ENCODE results near the gene CBLIF.

CBLIF gene

GRCh38 chr11:59813364-59813763, 31.9 kb downstream of the CBLIF start:
- H3K9me3 ChIP-seq (ENCODE audit: control insufficient read depth, low read length), result no peaks in the 10 kb centered on the region
- peaks cover 11% of the 10 kb centered on the region for H3K4me1 ChIP-seq (ENCODE audit: control insufficient read depth, insufficient read depth, low read length)
- no peaks in the 10 kb centered on the region for H3K36me3 ChIP-seq (ENCODE audit: control insufficient read depth, insufficient read depth, low read length, severe bottlenecking)
- H3K27me3 ChIP-seq (replicated peaks; ENCODE audit: control insufficient read depth, insufficient read depth, low read length), result no peaks in the 10 kb centered on the region
- DNase-seq (ENCODE audit: low read depth), result no peak
- no peak overlapping the region for H3K9ac ChIP-seq (ENCODE audit: low read length)
- no peak overlapping the region for H3K4me3 ChIP-seq (ENCODE audit: low read length)

DNA sequence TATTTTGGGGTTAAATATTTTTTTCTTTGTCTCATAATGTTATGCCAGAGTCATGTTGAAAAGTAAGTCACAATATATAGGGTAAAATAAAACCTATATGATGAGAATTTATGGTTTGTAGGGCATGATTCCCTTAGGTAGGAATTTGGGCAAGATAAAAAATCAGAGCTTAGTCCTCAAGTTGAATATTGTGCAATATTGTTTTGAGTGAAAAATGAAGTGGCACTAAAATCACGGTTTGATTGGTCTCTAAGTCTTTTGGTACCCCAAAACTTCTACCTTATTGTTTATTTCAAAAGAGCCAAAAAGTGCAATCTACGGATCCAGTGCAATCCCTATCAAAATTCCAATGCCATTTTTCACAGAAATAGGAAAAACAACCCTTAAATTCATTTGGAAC, 33.1 kb downstream of the CBLIF start:
- Histone ChIP-seq H3K36me3 (ENCODE audit: control insufficient read depth, insufficient read depth, low read length, severe bottlenecking) (peaks cover 11% of the 10 kb centered on the region), H3K4me1 (ENCODE audit: control insufficient read depth, insufficient read depth, low read length) (peaks cover 11% of the 10 kb centered on the region), H3K9me3 (ENCODE audit: control insufficient read depth, low read length) (no peaks in the 10 kb centered on the region), H3K9ac (ENCODE audit: low read length) (no peak overlapping the region), H3K27me3 (replicated peaks; ENCODE audit: control insufficient read depth, insufficient read depth, low read length) (no peaks in the 10 kb centered on the region), H3K4me3 (ENCODE audit: low read length) (no peak overlapping the region)
- no peak for DNase-seq (ENCODE audit: low read depth)

GRCh38 chr11:59810911-59811259, 34.4 kb downstream of the CBLIF start:
- Histone ChIP-seq H3K36me3 (ENCODE audit: control insufficient read depth, insufficient read depth, low read length, severe bottlenecking) (peaks cover 24% of the 10 kb centered on the region), H3K27me3 (replicated peaks; ENCODE audit: control insufficient read depth, insufficient read depth, low read length) (no peaks in the 10 kb centered on the region), H3K4me3 (ENCODE audit: low read length) (peak overlapping the region; percentile 89), H3K9me3 (ENCODE audit: control insufficient read depth, low read length) (no peaks in the 10 kb centered on the region), H3K4me1 (ENCODE audit: control insufficient read depth, insufficient read depth, low read length) (peaks cover 11% of the 10 kb centered on the region), H3K9ac (ENCODE audit: low read length) (peak overlapping the region; percentile 91)
- DNase-seq (ENCODE audit: low read depth), result no peak

DNA sequence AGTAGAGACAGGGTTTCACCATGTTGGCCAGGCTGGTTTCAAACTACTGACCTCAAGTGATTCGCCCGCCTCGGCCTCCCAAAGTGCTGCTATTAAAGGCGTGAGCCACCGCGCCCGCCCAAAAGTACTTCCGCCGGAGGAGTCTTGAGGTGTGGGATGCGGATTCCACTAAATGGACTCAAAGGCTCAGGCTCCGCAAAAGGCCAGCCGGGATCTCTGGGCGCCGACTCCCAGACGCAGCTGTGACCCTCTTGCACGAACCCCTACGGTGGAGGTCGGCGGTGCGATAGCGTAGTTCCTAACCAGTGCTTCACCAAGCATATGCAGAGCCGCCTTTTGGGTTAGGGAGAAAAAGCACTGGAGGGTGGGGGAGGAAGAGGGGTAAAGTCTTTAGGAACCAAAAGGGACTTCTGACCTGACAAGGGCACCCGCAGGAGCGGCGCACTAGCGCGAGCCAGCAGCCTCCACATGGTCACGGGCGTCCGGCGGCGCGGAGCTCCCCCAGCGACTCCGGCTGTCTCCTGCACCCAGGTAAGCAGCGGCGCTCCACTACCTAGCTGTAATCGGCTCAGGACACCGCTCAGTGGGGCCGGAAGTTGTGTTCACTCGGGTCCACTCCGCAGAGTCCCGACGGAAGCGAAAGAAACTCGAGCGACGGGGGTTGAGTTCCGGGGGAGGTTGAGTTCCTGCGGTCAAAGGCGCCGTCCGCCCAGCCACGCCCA, 34.9 kb downstream of the CBLIF start, which contains the start of gene MRPL16:
Gene MRPL16 (minus strand): TSS at position 590 of the 722 bp plus-strand sequence. CDS start 120 bp downstream, at position 470.
- H3K27me3 ChIP-seq (replicated peaks; ENCODE audit: control insufficient read depth, insufficient read depth, low read length), result no peaks in the 10 kb centered on the region
- no peaks in the 10 kb centered on the region for H3K9me3 ChIP-seq (ENCODE audit: control insufficient read depth, low read length)
- peak within 1 kb of the TSS; percentile 91 for H3K9ac ChIP-seq (ENCODE audit: low read length)
- peaks cover 30% of the 10 kb centered on the region for H3K36me3 ChIP-seq (ENCODE audit: control insufficient read depth, insufficient read depth, low read length, severe bottlenecking)
- peaks cover 11% of the 10 kb centered on the region for H3K4me1 ChIP-seq (ENCODE audit: control insufficient read depth, insufficient read depth, low read length)
- DNase-seq (ENCODE audit: low read depth), result peak; percentile 95
- H3K4me3 ChIP-seq (ENCODE audit: low read length), result peak within 1 kb of the TSS; percentile 89

DNA sequence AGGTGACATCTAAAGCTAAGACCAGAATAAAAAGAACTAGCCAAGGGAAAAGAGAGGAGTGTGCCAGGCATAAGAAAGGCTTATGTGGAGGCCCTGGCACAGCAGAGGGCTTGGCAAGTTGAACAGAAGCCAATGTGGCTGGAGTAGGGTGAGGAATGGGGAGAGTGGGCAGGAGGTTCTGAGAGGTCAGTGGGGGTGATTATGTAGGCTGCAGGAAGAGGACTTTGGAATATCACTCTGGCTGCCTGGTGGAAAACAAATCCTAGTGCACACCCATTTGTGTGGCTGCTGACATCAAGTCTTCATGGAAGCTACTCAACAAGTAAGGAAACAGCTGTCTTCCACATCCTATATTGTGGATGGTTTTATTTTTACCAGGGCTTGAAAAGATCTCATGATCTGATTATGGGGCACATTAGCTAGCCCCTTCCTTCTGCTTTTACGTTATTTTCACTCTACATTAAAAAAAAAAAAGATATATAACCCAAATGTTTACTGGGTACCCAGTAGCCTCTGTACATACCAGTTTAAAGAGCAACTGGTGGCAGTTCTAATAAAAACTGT, 38.2 kb downstream of the CBLIF start:
- no peak for DNase-seq (ENCODE audit: low read depth)
- H3K27me3 ChIP-seq (replicated peaks; ENCODE audit: control insufficient read depth, insufficient read depth, low read length), result no peaks in the 10 kb centered on the region
- no peaks in the 10 kb centered on the region for H3K9me3 ChIP-seq (ENCODE audit: control insufficient read depth, low read length)
- H3K4me1 ChIP-seq (ENCODE audit: control insufficient read depth, insufficient read depth, low read length), result peaks cover 14% of the 10 kb centered on the region
- no peak overlapping the region for H3K9ac ChIP-seq (ENCODE audit: low read length)
- H3K4me3 ChIP-seq (ENCODE audit: low read length), result no peak overlapping the region
- peaks cover 43% of the 10 kb centered on the region for H3K36me3 ChIP-seq (ENCODE audit: control insufficient read depth, insufficient read depth, low read length, severe bottlenecking)

- Histone ChIP-seq H3K4me1 (ENCODE audit: control insufficient read depth, insufficient read depth, low read length) (peaks cover 5% of the 10 kb centered on the region), H3K9ac (ENCODE audit: low read length) (no peak overlapping the region), H3K4me3 (ENCODE audit: low read length) (no peak overlapping the region), H3K36me3 (ENCODE audit: control insufficient read depth, insufficient read depth, low read length, severe bottlenecking) (peaks cover 47% of the 10 kb centered on the region), H3K9me3 (ENCODE audit: control insufficient read depth, low read length) (no peaks in the 10 kb centered on the region), H3K27me3 (replicated peaks; ENCODE audit: control insufficient read depth, insufficient read depth, low read length) (no peaks in the 10 kb centered on the region)
- DNase-seq (ENCODE audit: low read depth), result no peak
Measured at GRCh38 chr11:59804061-59804460, 41.2 kb downstream of the CBLIF start.

- peak; percentile 86 for DNase-seq (ENCODE audit: low read depth)
- H3K9me3 ChIP-seq (ENCODE audit: control insufficient read depth, low read length), result no peaks in the 10 kb centered on the region
- peaks cover 5% of the 10 kb centered on the region for H3K4me1 ChIP-seq (ENCODE audit: control insufficient read depth, insufficient read depth, low read length)
- H3K4me3 ChIP-seq (ENCODE audit: low read length), result no peak overlapping the region
- no peaks in the 10 kb centered on the region for H3K27me3 ChIP-seq (replicated peaks; ENCODE audit: control insufficient read depth, insufficient read depth, low read length)
- H3K36me3 ChIP-seq (ENCODE audit: control insufficient read depth, insufficient read depth, low read length, severe bottlenecking), result peaks cover 42% of the 10 kb centered on the region
- no peak overlapping the region for H3K9ac ChIP-seq (ENCODE audit: low read length)
Measured at GRCh38 chr11:59802639-59803176, 42.6 kb downstream of the CBLIF start.

- peaks cover 5% of the 10 kb centered on the region for H3K4me1 ChIP-seq (ENCODE audit: control insufficient read depth, insufficient read depth, low read length)
- H3K9ac ChIP-seq (ENCODE audit: low read length), result no peak overlapping the region
- H3K9me3 ChIP-seq (ENCODE audit: control insufficient read depth, low read length), result no peaks in the 10 kb centered on the region
- no peaks in the 10 kb centered on the region for H3K27me3 ChIP-seq (replicated peaks; ENCODE audit: control insufficient read depth, insufficient read depth, low read length)
- H3K4me3 ChIP-seq (ENCODE audit: low read length), result no peak overlapping the region
- H3K36me3 ChIP-seq (ENCODE audit: control insufficient read depth, insufficient read depth, low read length, severe bottlenecking), result peaks cover 42% of the 10 kb centered on the region
- no peak for DNase-seq (ENCODE audit: low read depth)
Measured at GRCh38 chr11:59801981-59802638, 43.2 kb downstream of the CBLIF start.

- no peak for DNase-seq (ENCODE audit: low read depth)
- Histone ChIP-seq H3K9ac (ENCODE audit: low read length) (no peak overlapping the region), H3K4me3 (ENCODE audit: low read length) (no peak overlapping the region), H3K36me3 (ENCODE audit: control insufficient read depth, insufficient read depth, low read length, severe bottlenecking) (peaks cover 41% of the 10 kb centered on the region), H3K27me3 (replicated peaks; ENCODE audit: control insufficient read depth, insufficient read depth, low read length) (no peaks in the 10 kb centered on the region), H3K9me3 (ENCODE audit: control insufficient read depth, low read length) (no peaks in the 10 kb centered on the region), H3K4me1 (ENCODE audit: control insufficient read depth, insufficient read depth, low read length) (peaks cover 5% of the 10 kb centered on the region)
Measured at GRCh38 chr11:59801160-59801706, 44.1 kb downstream of the CBLIF start.

GRCh38 chr11:59800390-59801025, 44.8 kb downstream of the CBLIF start:
- peaks cover 41% of the 10 kb centered on the region for H3K36me3 ChIP-seq (ENCODE audit: control insufficient read depth, insufficient read depth, low read length, severe bottlenecking)

GRCh38 chr11:59794417-59794816, 50.9 kb downstream of the CBLIF start:
- no peak overlapping the region for H3K9ac ChIP-seq (ENCODE audit: low read length)
- no peaks in the 10 kb centered on the region for H3K27me3 ChIP-seq (replicated peaks; ENCODE audit: control insufficient read depth, insufficient read depth, low read length)
- DNase-seq (ENCODE audit: low read depth), result no peak
- no peaks in the 10 kb centered on the region for H3K9me3 ChIP-seq (ENCODE audit: control insufficient read depth, low read length)
- H3K4me3 ChIP-seq (ENCODE audit: low read length), result no peak overlapping the region
- no peaks in the 10 kb centered on the region for H3K4me1 ChIP-seq (ENCODE audit: control insufficient read depth, insufficient read depth, low read length)
- peaks cover 56% of the 10 kb centered on the region for H3K36me3 ChIP-seq (ENCODE audit: control insufficient read depth, insufficient read depth, low read length, severe bottlenecking)

More at GRCh38 chr11:59800390-59801025, 44.8 kb downstream of the CBLIF start:
- Histone ChIP-seq H3K9ac (ENCODE audit: low read length) (no peak overlapping the region), H3K27me3 (replicated peaks; ENCODE audit: control insufficient read depth, insufficient read depth, low read length) (no peaks in the 10 kb centered on the region), H3K9me3 (ENCODE audit: control insufficient read depth, low read length) (no peaks in the 10 kb centered on the region), H3K4me1 (ENCODE audit: control insufficient read depth, insufficient read depth, low read length) (peaks cover 5% of the 10 kb centered on the region), H3K4me3 (ENCODE audit: low read length) (no peak overlapping the region)
- DNase-seq (ENCODE audit: low read depth), result no peak
